Activated CD4-positive, alpha-beta T cell treated with anti-CD3 and anti-CD28 coated beads for 48 hours (primary cell): ENCODE data around the gene FRAT2.

Experiments used
- DNase-seq: peaks from one replicate; pipeline ENCODE4 v3.0.0-alpha.2; 2020

FRAT2 gene, protein sequence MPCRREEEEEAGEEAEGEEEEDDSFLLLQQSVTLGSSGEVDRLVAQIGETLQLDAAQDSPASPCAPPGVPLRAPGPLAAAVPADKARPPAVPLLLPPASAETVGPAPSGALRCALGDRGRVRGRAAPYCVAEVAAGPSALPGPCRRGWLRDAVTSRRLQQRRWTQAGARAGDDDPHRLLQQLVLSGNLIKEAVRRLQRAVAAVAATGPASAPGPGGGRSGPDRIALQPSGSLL

DNA sequence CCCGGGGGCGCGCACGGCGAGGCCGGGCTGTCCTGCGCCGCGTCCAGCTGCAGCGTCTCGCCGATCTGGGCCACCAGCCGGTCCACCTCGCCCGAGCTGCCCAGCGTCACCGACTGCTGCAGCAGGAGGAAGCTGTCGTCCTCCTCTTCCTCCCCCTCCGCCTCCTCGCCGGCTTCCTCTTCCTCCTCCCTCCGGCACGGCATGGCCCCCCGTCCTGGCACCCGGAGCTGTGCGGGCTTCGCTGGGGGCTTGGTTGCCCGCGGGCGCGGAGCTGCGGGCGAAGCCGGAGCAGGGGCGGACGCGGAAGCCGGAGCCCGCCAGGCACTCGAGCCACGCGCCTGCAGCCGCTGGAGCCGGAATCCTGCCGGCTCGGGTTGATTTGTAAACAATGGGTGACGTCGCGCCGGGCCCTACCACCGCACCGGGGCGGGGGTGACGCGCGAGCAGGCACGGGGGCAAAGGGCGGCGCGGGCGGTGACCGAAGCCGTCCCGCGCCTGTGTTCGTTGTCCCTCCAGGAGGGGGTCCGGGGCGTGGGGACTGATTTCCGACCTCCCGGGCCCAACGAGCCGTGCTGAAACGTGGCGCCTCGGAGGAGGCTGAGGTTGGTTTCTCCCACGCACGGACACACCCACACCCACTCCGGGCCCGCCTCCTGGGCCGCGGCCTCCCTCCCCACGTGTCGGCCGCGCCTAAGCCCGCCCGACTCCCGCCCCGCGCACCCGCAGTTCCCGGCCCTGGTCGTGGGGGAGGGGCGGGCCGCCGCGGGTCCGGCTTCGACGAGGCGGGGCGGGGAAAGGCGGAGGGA is at the start of gene FRAT2:
TSS of gene FRAT2 (minus strand) at position 360 of the 806 bp plus-strand sequence. CDS start at position 203, 157 bp downstream.
- peak; percentile 89 for DNase-seq

GRCh38 chr10:97384156-97384555 is 49.6 kb upstream of the FRAT2 start:
- DNase-seq: no peak

GRCh38 chr10:97383159-97383558 is 48.6 kb upstream of the FRAT2 start:
- DNase-seq: no peak

DNA sequence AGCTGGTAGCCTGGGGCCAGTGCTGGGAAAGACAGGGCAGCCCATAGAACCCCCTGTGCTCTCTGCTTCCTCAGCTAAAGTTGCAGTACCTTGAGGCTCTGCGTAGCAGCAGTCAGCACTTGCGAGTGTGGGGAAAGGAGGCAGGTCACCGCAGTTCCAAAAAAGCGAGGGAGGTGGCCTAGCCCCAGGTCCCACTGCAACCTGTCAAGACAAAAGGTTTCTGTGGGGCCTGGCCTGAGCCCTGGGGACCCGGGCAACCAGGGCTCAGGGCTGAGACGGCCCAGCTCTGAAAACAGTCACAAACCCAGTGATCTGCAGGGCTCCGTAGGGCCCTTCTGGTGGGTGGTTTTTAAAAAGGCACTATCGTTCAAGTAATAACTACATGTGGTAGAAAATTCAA is 47.1 kb upstream of the FRAT2 start:
- no peak for DNase-seq

DNA sequence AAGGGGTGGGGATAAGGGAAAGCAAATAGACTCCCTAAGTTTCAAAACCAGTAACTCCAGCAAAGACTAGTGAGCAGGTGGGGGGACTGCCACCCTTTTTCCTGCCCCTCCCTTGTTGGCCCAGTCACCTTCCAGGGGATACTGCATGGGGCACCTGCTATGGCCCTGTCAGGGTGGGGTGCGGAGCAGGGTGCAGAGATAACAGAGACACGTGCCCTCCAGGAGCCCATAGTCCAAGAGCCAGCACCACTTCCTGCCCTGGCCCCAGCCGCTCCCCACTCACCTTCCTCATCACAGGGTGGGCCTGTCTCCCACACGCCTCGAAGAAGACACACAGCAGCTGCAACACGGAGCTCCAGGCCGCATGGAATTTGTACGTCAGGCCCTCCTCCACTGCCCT is 46.0 kb upstream of the FRAT2 start:
- no peak for DNase-seq

DNA sequence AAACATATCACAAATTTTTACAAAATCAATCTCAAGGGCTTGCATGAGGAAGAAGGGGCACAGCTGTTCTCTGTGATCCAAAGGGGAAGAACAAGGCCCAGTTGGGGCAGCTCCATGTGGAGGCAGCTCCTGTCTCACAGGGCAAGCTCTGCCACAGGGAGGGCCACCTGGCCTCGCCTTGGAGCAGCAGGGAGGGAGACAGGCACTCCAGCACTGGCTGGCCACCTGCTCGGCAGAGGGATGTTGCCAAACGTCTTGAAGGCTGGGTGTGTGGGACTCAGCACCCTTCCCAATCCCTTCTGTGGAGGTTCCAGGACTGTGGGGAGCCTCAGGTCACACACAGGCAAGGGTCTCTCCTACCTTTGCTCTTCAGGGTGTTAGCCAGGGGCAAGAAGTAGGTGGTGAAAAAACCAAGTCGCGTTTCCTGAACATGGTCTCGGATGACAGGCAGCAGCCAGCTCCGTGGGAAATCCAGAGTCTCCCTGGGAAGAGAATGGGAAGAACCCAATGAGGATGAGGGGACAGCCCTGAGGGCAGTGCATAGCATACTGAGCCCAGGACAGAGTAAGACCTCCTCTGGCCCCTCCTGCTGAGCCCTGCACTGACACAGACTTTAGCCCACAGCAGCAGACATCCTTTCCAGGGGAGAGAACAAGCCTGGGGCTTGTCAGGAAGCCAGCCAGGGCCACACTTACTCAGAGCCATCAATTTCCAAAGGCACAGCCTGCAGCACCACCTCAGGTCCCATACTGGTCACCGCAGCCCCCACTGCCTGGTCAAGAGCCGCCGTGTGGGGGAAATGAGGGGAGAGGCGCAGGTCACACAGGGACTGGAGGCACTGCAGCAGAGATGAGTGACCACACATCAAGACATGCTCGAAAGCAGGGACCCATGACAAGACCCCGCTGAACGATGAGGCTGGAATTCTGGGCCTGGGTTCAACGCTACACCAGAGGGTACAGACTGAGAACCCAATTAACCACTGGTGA is 44.7 kb upstream of the FRAT2 start:
- DNase-seq: no peak

DNA sequence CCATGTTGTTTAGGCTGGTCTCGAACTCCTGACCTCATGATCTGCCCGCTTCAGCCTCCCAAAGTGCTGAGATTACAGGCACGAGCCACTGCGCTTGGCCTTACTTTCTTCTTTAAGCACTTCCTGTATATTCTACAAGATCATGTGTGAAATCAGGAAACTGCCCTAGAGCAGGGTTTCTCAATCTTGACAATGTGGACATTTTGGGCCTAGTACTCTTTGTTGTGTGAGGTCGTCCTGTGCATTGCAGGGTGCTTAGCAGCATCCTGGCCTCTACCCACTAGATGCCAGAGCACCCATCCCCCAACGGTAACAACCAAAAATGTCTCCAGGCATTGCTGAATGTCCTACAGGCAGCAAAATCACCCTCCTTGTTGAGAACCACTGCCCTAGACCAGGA is 41.9 kb upstream of the FRAT2 start:
- DNase-seq: no peak

- no peak for DNase-seq
Observed at GRCh38 chr10:97373456-97373855, 38.9 kb upstream of the FRAT2 start.

- no peak for DNase-seq
Observed at GRCh38 chr10:97372233-97372875, 37.8 kb upstream of the FRAT2 start.

DNA sequence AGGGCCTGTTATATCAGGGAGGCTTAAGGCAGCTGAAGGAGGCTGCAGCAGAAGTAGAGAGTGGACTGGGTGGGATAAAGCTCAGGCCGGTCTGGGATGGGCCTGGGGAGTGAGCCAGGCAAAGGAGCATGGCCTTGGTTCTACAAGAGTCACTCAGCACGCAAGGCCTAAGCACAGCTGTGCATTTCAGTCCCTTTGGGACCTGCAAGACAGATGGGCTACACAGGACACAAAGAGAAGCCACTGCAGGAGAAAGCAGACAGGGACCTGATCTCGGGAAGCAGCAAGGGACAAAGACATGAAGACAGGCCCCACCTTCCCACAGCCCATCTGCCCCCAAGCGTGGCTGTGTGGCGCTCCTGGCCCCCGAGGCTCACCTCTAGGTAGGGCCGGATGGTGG is 37.2 kb upstream of the FRAT2 start:
- DNase-seq: no peak

DNA sequence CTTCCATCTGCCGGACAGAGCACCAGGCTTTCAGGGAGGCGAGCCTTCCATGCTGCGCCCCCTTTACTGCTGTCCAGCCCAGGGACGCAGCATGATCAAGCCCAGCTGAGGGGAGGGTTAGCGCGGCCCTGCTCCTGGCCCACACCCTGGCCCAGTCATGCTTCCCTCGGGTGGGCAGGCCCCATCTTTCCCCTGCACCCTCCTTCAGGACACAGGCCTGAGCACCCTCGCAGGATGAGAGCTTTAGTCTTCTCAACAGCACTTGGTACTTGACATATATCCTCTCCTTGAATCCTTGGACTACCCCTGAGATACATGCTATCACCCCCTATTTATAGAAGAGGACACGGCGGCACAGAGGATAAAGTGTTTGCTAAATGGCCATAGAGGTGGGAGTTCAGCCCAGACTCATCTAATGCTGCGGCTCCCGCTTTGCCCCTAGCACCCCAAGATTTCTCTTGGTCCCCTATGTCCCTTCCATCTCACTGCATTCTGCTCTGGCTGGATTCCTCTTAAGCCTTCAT is 32.7 kb upstream of the FRAT2 start:
- no peak for DNase-seq

- DNase-seq: no peak
Observed at GRCh38 chr10:97366572-97366971, 32.0 kb upstream of the FRAT2 start.

DNA sequence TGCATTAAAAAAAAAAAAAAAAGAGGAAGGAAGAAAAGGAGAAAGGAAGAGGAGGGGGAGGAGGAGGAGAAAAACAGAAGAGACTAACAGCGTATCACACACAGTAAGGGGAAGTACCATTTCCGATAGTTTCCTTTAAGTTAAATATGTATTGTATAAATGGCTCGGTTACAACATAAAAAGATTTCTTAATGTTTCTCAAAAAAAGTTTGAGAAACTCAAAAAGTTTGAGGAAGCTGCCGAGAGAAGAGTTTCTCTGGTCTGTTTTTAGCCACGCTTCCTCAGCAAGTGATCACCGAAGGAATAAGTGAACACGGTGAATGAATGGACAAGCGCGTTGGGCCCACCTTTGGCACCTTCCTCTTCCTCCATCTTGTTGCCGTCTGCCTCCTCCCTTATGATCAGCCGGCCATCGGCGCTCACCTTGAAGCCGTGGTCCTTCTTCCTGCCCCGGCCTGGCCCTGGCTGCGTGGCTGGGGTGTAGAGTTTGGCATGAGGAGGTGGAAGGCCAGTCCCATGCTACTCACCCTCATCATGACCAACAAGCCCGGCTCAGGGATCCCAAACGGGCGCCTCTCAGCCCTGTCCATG is 31.3 kb upstream of the FRAT2 start:
- DNase-seq: no peak

GRCh38 chr10:97363071-97363470 is 28.5 kb upstream of the FRAT2 start:
- no peak for DNase-seq

GRCh38 chr10:97362310-97363033 is 27.9 kb upstream of the FRAT2 start:
- DNase-seq: no peak

DNA sequence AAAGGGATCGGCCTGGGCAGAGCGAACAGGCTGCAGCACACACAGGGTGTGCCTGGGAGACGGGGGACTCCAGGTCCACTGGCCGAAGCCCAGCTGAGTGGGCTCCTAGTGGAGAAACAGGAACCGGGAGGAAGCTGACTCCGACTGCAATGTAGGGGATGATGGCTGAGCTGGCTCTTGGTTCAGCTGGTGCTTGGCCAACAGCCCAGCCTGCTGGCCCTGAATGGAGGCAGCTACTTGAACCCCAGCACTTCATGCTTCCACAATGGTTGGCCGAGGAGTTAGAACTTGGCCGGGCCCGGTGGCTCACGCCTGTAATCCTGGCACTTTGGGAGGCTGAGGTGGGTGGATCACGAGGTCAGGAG is 27.0 kb upstream of the FRAT2 start:
- DNase-seq: no peak

GRCh38 chr10:97360705-97361536 is 26.4 kb upstream of the FRAT2 start:
- no peak for DNase-seq

- no peak for DNase-seq
Observed at GRCh38 chr10:97358781-97359180, 24.3 kb upstream of the FRAT2 start.

- no peak for DNase-seq
Observed at GRCh38 chr10:97358349-97358748, 23.8 kb upstream of the FRAT2 start.

GRCh38 chr10:97356918-97357317 is 22.4 kb upstream of the FRAT2 start:
- no peak for DNase-seq
